Mucosa of stomach (tissue), 1 donor: ENCODE measurements around the gene PEX7.
"Not testable (repeated sequence)": the region's sequence is repeated elsewhere in the genome, so short reads cannot be mapped to it uniquely, and the experiment has no call there.

Experiments used
- H3K27me3 ChIP-seq: one replicate; pipeline ENCODE4 v1.7.0; 2013; ENCODE audit warnings: mild to moderate bottlenecking, low read length; ENCODE audit not compliant: control insufficient read depth, insufficient read depth
- H3K36me3 ChIP-seq: one replicate; pipeline ENCODE4 v1.7.0; 2013; ENCODE audit warnings: low read length; ENCODE audit not compliant: control insufficient read depth, insufficient read depth
- H3K4me1 ChIP-seq: one replicate; pipeline ENCODE4 v1.7.0; 2013; ENCODE audit warnings: mild to moderate bottlenecking, low read length; ENCODE audit not compliant: control insufficient read depth, insufficient read depth
- H3K4me3 ChIP-seq: one replicate; pipeline ENCODE4 v1.7.0; 2013; ENCODE audit warnings: low read length
- H3K9ac ChIP-seq: one replicate; pipeline ENCODE4 v1.7.0; 2013; ENCODE audit warnings: mild to moderate bottlenecking, low read length, moderate library complexity
- H3K9me3 ChIP-seq: one replicate; pipeline ENCODE4 v1.7.0; 2013; ENCODE audit warnings: mild to moderate bottlenecking, low read length, moderate library complexity; ENCODE audit not compliant: control insufficient read depth
- donor health status: Pancreatic carcinoma.

PEX7 gene

DNA sequence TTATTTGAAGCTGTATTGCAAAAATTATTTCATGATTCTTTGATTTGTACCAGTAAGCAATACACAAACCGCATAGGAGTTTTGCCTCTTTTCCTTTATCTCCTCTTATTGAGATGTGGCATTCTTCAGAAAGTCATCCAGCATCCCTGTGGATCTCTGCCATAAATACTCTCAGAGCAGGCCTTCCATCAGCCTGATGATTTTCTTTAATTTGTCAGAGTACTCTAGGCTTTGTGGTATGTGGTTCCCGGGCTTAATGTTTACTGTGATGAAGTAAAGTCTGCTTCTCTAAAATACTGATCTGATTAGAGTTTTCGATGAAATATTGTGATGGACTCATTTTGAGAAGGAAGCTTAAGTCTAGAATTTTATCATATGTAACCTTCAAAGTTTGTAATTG is 68.6 kb downstream of the PEX7 start:
- H3K36me3 ChIP-seq: no peaks in the 10 kb centered on the region
- H3K9me3 ChIP-seq: no peaks in the 10 kb centered on the region
- H3K27me3 ChIP-seq: no peaks in the 10 kb centered on the region
- H3K9ac ChIP-seq: no peak overlapping the region
- no peak overlapping the region for H3K4me3 ChIP-seq
- H3K4me1 ChIP-seq: no peaks in the 10 kb centered on the region

DNA sequence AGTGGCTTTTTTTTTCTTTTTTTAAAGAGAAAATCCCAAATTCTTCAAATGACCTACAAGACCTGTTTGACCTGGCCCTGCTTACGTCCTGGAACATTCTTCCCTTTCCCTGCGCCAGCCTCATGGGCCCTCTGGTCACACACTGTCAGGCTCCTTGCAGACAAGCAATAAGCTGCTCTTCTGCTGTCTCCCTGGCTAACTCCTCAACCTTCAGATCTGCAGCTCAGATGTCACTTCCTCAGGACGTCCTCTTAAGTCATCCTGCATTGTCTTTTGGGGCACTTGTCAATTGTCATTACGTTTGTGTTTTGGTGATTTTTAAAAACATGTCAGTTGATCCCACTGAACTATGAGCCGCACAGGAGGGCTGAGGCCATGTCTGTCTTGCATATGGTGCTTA is 70.8 kb downstream of the PEX7 start:
- no peaks in the 10 kb centered on the region for H3K36me3 ChIP-seq
- H3K9ac ChIP-seq: no peak overlapping the region
- H3K27me3 ChIP-seq: no peaks in the 10 kb centered on the region
- no peak overlapping the region for H3K4me3 ChIP-seq
- no peaks in the 10 kb centered on the region for H3K9me3 ChIP-seq
- no peaks in the 10 kb centered on the region for H3K4me1 ChIP-seq

DNA sequence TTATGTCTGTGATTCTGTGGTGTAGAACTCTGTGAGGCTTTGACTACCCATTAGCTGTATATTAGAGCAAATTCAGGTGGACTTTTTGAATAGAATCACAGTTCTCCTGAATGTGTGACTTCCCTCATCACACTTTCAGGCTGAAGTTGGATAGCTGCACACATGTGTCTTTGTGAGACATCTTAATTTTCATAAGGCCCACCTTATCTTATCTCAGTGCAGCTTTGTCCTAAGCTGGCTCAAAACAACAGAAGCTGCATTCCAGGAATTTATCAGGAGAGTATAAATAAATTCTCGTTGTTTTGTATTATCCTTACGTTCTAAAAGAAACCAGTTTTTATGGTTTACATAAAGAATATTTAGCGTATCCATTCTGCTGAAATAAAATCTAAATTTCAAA is 73.5 kb downstream of the PEX7 start:
- Histone ChIP-seq H3K9me3 (no peaks in the 10 kb centered on the region), H3K27me3 (no peaks in the 10 kb centered on the region), H3K36me3 (no peaks in the 10 kb centered on the region), H3K4me1 (no peaks in the 10 kb centered on the region), H3K4me3 (no peak overlapping the region), H3K9ac (no peak overlapping the region)

DNA sequence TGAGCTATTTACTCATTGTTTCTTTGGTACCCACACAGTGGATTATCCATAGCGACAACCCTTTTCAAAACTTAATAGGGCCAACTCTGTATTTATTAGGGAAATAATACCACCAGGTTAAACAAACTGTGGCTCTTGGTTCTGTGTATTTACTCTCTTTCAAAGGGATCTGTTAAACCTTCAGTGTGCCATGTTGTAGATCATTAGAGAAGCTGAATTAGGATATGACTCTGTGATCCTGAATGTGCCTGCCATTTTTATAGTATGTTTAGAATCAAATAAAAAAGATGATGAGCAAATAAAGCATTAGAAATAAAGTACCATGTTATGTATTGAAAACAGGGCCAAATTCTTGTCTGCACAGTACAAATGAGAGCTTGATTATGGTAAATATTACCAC is 74.7 kb downstream of the PEX7 start:
- H3K9me3 ChIP-seq: no peaks in the 10 kb centered on the region

DNA sequence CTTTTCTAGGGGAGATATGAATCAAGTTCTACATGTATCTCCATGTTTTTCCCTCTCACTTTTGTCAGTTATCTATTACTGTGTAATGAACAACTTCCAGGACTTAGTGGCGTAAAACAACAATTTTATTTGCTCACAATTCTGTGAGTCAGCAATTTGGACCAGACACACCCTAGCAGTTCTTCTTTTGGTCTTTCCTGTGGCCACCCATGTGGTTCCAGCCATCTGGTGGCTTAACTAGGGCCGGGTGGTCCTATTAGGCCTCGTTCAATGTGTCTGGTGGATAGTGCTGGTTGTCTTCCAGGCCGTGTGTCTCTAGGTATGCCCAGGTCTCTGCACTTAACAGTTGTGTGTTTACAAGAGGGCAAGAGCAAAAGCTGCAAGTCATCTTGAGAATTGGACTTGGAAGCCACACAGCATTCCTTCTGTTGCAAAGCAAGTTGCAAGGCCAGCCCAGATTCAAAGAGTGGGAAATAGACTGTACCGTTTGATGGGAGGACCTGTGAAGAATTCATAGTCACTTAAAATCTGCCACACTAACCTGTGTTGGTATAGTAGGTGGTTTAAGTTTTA is 78.9 kb downstream of the PEX7 start:
- Histone ChIP-seq H3K4me3 (no peak overlapping the region), H3K4me1 (no peaks in the 10 kb centered on the region), H3K9ac (no peak overlapping the region), H3K9me3 (no peaks in the 10 kb centered on the region), H3K27me3 (no peaks in the 10 kb centered on the region), H3K36me3 (no peaks in the 10 kb centered on the region)

More for the DNA sequence above, 74.7 kb downstream of the PEX7 start:
- no peaks in the 10 kb centered on the region for H3K4me1 ChIP-seq
- H3K27me3 ChIP-seq: no peaks in the 10 kb centered on the region
- no peak overlapping the region for H3K9ac ChIP-seq
- H3K36me3 ChIP-seq: no peaks in the 10 kb centered on the region
- H3K4me3 ChIP-seq: no peak overlapping the region

DNA sequence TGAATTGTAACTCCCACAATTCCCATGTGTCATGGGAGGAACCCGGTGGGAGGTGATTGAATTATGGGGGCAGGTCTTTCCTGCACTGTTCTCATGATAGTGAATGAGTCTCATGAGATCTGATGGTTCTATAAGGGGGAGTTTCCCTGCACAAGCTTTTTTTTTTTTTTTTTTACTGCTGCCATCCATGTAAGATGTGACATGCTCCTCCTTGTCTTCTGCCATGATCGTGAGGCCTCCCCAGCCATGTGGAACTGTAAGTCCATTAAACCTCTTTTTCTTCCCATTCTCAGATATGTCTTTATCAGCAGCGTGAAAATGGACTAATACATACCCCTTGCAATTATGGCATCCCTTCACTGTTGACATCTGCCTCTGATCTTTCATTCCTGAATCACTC is 82.1 kb downstream of the PEX7 start:
- not testable (repeated sequence) for H3K4me3 ChIP-seq, H3K36me3 ChIP-seq

DNA sequence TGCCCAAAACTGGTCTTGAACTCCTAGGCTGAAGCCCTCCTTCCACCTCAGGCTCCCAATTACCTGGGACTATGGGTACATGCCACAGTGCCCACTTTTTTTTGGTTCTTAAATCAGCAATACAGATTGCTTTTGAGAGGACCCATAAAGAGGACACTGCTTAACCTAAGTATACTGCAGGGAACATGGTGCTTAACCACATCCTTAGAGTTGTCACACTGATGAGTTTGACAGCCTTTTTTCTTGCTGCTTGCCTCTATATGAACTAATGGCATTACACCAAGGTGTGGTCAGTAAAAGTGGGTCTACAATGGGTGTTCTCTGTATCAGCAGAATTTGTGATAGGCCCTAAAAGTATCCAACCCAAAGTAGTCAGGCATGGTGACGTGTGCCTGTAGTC is 92.6 kb downstream of the PEX7 start:
- peaks cover 8% of the 10 kb centered on the region for H3K27me3 ChIP-seq
- no peak overlapping the region for H3K9ac ChIP-seq
- no peaks in the 10 kb centered on the region for H3K36me3 ChIP-seq
- H3K4me3 ChIP-seq: no peak overlapping the region
- no peaks in the 10 kb centered on the region for H3K9me3 ChIP-seq
- H3K4me1 ChIP-seq: no peaks in the 10 kb centered on the region

More for the DNA sequence above, 82.1 kb downstream of the PEX7 start:
- not testable (repeated sequence) for H3K4me1 ChIP-seq, H3K9me3 ChIP-seq, H3K27me3 ChIP-seq, H3K9ac ChIP-seq

DNA sequence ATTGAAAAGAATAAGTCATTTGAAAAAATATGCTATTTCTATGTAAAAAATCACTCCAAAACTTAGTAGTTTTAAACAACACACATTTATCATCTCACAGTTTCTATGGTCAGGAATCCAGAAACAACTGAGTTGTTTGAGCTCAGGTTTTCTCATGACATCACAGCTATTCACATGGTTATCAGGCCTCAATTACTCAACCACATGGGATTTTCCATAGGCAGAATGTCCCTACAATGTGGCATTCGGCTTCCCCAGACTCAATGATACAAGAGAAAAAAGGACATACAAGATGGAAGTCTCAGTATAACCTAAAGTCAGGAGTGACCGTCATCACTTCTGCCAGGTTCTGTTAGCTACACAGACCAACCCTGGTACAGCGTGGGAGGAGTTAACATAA is 96.3 kb downstream of the PEX7 start:
- peaks cover 22% of the 10 kb centered on the region for H3K4me1 ChIP-seq
- no peak overlapping the region for H3K4me3 ChIP-seq
- no peaks in the 10 kb centered on the region for H3K36me3 ChIP-seq
- no peak overlapping the region for H3K9ac ChIP-seq
- no peaks in the 10 kb centered on the region for H3K9me3 ChIP-seq
- H3K27me3 ChIP-seq: peaks cover 46% of the 10 kb centered on the region

DNA sequence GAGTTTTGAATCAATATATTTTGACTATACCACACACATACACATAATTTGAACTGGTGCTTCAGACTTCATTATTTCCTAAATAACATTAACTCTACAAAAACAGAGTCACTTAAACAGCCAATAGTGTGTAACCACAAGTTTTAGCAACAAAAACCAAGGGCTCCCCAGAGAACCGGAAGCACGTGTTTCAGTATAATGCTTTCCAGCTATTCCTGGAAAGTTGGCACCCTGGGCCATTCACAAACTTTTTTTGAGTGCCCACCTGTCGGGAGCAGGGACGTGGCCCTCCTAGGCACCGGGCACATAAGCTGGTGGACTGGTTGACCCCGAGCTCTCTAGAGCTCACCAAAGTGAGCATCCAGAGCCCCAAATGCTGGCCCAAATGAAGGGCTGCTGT is 97.8 kb downstream of the PEX7 start:
- peaks cover 53% of the 10 kb centered on the region for H3K27me3 ChIP-seq
- H3K4me3 ChIP-seq: no peak overlapping the region
- no peaks in the 10 kb centered on the region for H3K36me3 ChIP-seq
- no peaks in the 10 kb centered on the region for H3K9me3 ChIP-seq
- peaks cover 22% of the 10 kb centered on the region for H3K4me1 ChIP-seq
- no peak overlapping the region for H3K9ac ChIP-seq

DNA sequence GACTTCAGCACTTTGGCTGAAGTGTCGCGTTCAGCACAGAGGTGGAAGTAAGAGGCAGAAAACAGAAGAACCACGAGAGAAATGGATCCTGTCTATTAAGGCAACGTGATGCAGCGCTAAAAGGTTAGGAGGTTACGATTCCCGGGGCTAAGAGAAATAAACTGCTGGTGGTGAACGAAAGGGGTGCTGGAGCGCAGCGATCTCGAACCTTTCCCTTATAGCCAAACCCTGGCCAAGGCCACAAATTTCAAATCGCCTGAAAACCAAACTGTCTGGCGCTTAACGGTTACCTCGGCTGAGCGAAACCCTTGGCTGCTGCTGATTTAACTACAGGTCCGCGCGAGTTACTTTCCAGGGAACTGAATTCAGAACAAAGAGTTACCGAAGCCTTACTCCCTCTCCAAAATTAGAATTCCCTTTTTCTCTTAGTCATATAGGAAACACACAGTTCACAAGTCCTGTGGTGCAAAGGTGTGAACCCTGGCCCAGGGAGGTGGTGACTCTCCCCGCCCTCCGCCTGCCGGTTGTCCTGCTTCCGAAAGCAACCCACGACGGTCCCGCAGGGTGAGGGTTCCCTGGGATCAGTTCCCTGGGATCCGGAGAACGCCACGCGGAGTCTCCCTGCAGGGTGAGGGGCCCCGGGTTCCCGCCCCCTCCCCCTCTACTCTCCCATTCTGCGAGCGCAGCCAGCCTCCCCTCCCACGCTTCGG is 98.4 kb downstream of the PEX7 start:
- peaks cover 53% of the 10 kb centered on the region for H3K27me3 ChIP-seq
- peak overlapping the region; percentile 34 for H3K9ac ChIP-seq
- H3K4me1 ChIP-seq: peaks cover 22% of the 10 kb centered on the region

DNA sequence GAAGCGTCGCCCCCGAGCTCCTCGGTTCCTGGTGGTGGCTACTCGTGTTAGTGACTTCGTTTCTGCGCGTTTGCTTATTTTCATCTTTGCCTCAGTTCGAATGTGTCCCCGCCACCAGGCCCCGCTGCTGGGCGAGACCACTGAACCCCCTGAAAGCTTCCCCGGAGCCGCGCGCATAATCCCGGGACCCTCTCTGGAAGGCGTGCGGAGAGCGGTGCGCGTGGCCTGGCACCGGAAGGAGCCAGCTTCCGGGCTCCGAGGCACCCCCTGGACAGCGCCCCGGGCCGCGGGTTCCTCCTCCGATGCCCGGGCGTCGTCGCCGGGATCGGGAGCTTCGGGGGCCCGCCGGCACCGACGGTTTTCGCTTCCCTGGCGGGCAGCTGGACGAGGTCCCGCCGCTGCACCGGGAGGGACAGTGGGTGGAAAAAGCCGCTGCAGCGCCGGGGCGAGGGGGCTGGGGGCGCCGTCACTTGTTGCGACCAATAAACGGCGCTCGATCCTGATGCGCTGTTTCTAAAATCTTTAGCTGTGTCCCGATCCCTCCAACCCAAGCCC is 99.1 kb downstream of the PEX7 start:
- no peaks in the 10 kb centered on the region for H3K9me3 ChIP-seq
- H3K4me1 ChIP-seq: peaks cover 22% of the 10 kb centered on the region
- H3K27me3 ChIP-seq: peaks cover 53% of the 10 kb centered on the region
- H3K4me3 ChIP-seq: peak overlapping the region; percentile 71
- H3K9ac ChIP-seq: peak overlapping the region; percentile 34
- H3K36me3 ChIP-seq: no peaks in the 10 kb centered on the region

More for the DNA sequence above, 98.4 kb downstream of the PEX7 start:
- peak overlapping the region; percentile 71 for H3K4me3 ChIP-seq
- no peaks in the 10 kb centered on the region for H3K36me3 ChIP-seq
- H3K9me3 ChIP-seq: no peaks in the 10 kb centered on the region

DNA sequence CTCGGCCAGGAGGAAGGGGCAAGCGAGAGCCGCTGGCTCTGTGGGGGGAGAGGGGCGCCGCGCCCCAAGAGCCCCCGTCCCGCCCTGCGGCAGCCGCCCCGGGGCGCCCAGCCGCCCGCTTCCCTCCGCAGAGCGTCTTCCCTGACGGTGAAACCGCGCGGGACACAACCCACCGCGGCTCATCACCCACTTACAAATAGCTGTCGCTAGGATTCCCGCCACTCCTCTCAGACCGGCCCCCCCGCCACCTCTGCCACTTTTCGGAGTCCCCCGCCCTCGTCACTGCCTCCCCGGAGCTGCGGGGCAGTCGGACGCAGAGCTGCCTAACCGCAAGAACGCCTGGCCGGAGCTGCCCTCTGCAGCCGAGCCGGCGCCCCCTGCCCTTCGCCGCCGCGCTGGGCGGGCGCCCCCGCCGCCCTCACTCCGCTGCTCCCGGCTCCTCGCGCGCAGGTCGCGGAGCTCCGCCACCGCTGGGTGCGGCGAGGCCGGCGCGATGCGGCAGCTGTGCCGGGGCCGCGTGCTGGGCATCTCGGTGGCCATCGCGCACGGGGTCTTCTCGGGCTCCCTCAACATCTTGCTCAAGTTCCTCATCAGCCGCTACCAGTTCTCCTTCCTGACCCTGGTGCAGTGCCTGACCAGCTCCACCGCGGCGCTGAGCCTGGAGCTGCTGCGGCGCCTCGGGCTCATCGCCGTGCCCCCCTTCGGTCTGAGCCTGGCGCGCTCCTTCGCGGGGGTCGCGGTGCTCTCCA is 99.7 kb downstream of the PEX7 start, which contains the start of gene SLC35D3:
Gene SLC35D3, plus strand, starts transcription at position 366 of the 749 bp plus-strand sequence. Its CDS starts 128 bp downstream, at position 494.
- peaks cover 22% of the 10 kb centered on the region for H3K4me1 ChIP-seq
- peak within 1 kb of the TSS; percentile 34 for H3K9ac ChIP-seq
- H3K9me3 ChIP-seq: no peaks in the 10 kb centered on the region
- no peaks in the 10 kb centered on the region for H3K36me3 ChIP-seq
- H3K4me3 ChIP-seq: peak within 1 kb of the TSS; percentile 71
- H3K27me3 ChIP-seq: peaks cover 53% of the 10 kb centered on the region
